ENCODE results near the gene AK8. TPM values are rescaled to one million over a fixed set of nuclear protein-coding genes. Genes with fewer than 3 reads are reported as not detected.

The AK8 gene
- total and polyA plus RNA-seq, 4 donors: 0.07 to 0.26 (median 0.11) TPM

DNA sequence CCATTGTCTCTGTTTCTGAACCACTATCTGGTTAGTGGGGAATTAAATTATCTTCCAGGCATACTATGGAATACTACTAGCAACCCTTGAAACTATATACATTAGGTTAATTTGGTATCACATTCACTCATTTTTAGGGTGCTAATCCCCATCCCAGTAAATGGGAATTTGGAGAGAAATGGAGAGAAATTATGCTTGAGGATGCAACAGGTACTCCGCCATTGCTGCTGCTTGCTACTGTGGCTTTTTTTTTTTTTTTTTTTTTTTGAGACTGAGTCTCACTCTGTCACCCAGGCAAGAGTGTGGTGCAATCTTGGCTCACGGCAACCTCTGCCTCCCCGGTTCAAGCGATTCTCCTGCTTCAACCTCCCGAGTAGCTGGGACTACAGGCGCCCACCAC is 66.1 kb downstream of the AK8 start:
- TF ChIP-seq HNF4G (IDR thresholded peaks at IDR 0.05): no peak
- no peak for TF ChIP-seq YY1 (IDR thresholded peaks at IDR 0.05)
- TF ChIP-seq RAD21 (IDR thresholded peaks at IDR 0.05): no peak
- TF ChIP-seq, protein P1, sequence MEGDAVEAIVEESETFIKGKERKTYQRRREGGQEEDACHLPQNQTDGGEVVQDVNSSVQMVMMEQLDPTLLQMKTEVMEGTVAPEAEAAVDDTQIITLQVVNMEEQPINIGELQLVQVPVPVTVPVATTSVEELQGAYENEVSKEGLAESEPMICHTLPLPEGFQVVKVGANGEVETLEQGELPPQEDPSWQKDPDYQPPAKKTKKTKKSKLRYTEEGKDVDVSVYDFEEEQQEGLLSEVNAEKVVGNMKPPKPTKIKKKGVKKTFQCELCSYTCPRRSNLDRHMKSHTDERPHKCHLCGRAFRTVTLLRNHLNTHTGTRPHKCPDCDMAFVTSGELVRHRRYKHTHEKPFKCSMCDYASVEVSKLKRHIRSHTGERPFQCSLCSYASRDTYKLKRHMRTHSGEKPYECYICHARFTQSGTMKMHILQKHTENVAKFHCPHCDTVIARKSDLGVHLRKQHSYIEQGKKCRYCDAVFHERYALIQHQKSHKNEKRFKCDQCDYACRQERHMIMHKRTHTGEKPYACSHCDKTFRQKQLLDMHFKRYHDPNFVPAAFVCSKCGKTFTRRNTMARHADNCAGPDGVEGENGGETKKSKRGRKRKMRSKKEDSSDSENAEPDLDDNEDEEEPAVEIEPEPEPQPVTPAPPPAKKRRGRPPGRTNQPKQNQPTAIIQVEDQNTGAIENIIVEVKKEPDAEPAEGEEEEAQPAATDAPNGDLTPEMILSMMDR (IDR thresholded peaks at IDR 0.05; ENCODE audit: low read depth, low read length, missing input control): no peak
- TF ChIP-seq FOXA2 (IDR thresholded peaks at IDR 0.05): no peak
- TF ChIP-seq, protein P2, sequence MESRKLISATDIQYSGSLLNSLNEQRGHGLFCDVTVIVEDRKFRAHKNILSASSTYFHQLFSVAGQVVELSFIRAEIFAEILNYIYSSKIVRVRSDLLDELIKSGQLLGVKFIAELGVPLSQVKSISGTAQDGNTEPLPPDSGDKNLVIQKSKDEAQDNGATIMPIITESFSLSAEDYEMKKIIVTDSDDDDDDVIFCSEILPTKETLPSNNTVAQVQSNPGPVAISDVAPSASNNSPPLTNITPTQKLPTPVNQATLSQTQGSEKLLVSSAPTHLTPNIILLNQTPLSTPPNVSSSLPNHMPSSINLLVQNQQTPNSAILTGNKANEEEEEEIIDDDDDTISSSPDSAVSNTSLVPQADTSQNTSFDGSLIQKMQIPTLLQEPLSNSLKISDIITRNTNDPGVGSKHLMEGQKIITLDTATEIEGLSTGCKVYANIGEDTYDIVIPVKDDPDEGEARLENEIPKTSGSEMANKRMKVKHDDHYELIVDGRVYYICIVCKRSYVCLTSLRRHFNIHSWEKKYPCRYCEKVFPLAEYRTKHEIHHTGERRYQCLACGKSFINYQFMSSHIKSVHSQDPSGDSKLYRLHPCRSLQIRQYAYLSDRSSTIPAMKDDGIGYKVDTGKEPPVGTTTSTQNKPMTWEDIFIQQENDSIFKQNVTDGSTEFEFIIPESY (IDR thresholded peaks at IDR 0.05): no peak
- TF ChIP-seq SP1 (IDR thresholded peaks at IDR 0.05): no peak
- TF ChIP-seq TAF1 (conservative IDR thresholded peaks at IDR 0.05): no peak
- TF ChIP-seq HNF4A (conservative IDR thresholded peaks at IDR 0.05): no peak
- TF ChIP-seq, protein P3, sequence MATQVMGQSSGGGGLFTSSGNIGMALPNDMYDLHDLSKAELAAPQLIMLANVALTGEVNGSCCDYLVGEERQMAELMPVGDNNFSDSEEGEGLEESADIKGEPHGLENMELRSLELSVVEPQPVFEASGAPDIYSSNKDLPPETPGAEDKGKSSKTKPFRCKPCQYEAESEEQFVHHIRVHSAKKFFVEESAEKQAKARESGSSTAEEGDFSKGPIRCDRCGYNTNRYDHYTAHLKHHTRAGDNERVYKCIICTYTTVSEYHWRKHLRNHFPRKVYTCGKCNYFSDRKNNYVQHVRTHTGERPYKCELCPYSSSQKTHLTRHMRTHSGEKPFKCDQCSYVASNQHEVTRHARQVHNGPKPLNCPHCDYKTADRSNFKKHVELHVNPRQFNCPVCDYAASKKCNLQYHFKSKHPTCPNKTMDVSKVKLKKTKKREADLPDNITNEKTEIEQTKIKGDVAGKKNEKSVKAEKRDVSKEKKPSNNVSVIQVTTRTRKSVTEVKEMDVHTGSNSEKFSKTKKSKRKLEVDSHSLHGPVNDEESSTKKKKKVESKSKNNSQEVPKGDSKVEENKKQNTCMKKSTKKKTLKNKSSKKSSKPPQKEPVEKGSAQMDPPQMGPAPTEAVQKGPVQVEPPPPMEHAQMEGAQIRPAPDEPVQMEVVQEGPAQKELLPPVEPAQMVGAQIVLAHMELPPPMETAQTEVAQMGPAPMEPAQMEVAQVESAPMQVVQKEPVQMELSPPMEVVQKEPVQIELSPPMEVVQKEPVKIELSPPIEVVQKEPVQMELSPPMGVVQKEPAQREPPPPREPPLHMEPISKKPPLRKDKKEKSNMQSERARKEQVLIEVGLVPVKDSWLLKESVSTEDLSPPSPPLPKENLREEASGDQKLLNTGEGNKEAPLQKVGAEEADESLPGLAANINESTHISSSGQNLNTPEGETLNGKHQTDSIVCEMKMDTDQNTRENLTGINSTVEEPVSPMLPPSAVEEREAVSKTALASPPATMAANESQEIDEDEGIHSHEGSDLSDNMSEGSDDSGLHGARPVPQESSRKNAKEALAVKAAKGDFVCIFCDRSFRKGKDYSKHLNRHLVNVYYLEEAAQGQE (IDR thresholded peaks at IDR 0.05): no peak
- no peak for TF ChIP-seq EGR1 (IDR thresholded peaks at IDR 0.05; ENCODE audit: low read depth in 2 of 2)
- TF ChIP-seq, protein P4, sequence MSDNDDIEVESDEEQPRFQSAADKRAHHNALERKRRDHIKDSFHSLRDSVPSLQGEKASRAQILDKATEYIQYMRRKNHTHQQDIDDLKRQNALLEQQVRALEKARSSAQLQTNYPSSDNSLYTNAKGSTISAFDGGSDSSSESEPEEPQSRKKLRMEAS (IDR thresholded peaks at IDR 0.05): no peak
- Histone ChIP-seq H3K9me3 (ENCODE audit: control insufficient read depth in 4 of 4, low read length in 3 of 4) (no peaks in the 10 kb centered on the region), H3K4me1 (ENCODE audit: control insufficient read depth in 4 of 4, insufficient read depth in 4 of 4, low read length in 3 of 4) (no peaks in the 10 kb centered on the region), H3K27ac (ENCODE audit: low read depth in 1 of 2, low read length in 2 of 2) (no peak overlapping the region), H3K4me3 (ENCODE audit: low read depth in 1 of 3, low read length in 3 of 3) (no peak overlapping the region), H3K27me3 (ENCODE audit: control insufficient read depth in 4 of 4, insufficient read depth in 4 of 4, low read length in 3 of 4) (no peaks in the 10 kb centered on the region), H3K9ac (ENCODE audit: low read depth in 1 of 2, low read length in 2 of 2) (no peak overlapping the region), H3K36me3 (ENCODE audit: control insufficient read depth in 4 of 4, insufficient read depth in 3 of 4, low read depth in 1 of 4, low read length in 3 of 4) (no peaks in the 10 kb centered on the region)
- no peak for DNase-seq (ENCODE audit: low spot score)
- WGBS: 81% methylated on average over 6 of the region's 6 CpGs

DNA sequence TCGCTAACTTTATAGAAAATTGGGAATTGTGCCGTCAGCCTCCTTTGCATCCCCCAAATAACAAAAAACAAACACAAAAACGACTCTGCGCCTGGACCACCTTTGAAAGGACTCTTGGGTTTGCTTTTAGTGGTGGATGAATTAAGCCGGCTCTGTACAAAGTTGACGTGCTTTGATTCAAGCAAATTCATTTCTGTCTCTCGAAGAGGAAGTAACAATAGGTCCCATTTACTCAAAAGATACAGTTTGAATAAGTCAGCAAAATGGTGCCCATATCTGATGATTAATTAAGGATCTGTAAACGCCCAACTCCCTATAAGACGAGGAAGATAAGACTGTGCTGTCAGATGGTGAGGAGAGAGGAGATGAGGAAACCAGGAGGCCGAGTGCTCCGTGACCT is 67.8 kb downstream of the AK8 start:
- no peaks in the 10 kb centered on the region for H3K9me3 ChIP-seq (ENCODE audit: control insufficient read depth in 4 of 4, low read length in 3 of 4)
- no peak for TF ChIP-seq RXRA (IDR thresholded peaks at IDR 0.05)
- no peak overlapping the region for H3K4me3 ChIP-seq (ENCODE audit: low read depth in 1 of 3, low read length in 3 of 3)
- H3K36me3 ChIP-seq (ENCODE audit: control insufficient read depth in 4 of 4, insufficient read depth in 3 of 4, low read depth in 1 of 4, low read length in 3 of 4): no peaks in the 10 kb centered on the region
- DNase-seq (ENCODE audit: low spot score): no peak
- H3K27me3 ChIP-seq (ENCODE audit: control insufficient read depth in 4 of 4, insufficient read depth in 4 of 4, low read length in 3 of 4): no peaks in the 10 kb centered on the region
- 74% methylated on average over 11 of the region's 11 CpGs for WGBS
- H3K4me1 ChIP-seq (ENCODE audit: control insufficient read depth in 4 of 4, insufficient read depth in 4 of 4, low read length in 3 of 4): no peaks in the 10 kb centered on the region
- H3K9ac ChIP-seq (ENCODE audit: low read depth in 1 of 2, low read length in 2 of 2): no peak overlapping the region
- H3K27ac ChIP-seq (ENCODE audit: low read depth in 1 of 2, low read length in 2 of 2): no peak overlapping the region
